NCI-H146 (cell line): ENCODE measurements around the gene GAMT.
"Not testable (repeated sequence)": the region's sequence is repeated elsewhere in the genome, so short reads cannot be mapped to it uniquely, and the experiment has no call there.

Experiments
- DNase-seq: peaks from one replicate; lab custom pipeline; 2025; lab: John Stamatoyannopoulos, UW

GAMT gene

DNA sequence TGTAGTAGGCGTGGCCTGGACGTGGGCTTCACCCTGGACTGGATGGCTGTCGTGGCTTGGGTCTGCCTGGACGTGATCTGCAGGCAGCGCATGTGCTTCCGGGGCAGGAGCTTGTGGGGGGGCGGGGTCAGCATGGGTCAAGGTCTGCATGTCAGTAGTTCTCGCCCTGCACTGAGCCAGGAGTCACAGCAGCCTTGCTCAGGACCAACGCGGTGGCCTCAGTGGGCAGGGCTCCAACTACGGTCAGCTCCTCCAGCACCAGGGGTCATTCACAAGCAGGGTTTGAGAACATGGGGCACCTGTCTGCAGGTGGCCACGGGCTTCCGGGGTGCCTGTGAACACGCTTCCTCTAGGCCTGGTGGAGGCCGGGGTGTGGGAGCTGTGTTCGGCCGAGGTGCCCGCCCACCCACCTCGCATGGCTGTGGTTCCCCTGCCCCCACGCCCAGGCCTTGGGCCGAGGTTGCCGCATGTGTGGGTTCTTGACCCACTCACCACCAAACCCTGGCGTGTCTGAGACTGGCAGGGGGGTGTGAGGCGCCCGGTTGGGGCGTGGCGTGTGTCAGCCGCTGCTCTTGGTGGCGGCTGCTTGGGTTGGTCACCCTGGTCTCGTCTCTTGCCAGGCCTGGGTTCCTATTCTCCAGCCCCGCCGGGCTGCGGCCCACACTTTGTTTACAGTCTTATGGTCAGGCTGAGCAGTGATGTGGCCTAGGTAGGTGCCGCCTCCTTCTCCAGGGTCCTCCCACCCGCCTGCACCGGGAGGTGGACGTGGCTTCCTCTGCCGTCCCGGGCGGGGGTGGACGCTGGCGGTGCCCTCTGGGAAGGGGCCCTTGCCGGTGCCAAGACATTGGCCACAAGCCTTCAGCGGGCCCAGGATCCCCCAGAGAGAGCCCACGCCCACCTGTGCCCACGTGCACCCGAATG lies 32.0 kb upstream of the GAMT start:
- DNase-seq = no peak

DNA sequence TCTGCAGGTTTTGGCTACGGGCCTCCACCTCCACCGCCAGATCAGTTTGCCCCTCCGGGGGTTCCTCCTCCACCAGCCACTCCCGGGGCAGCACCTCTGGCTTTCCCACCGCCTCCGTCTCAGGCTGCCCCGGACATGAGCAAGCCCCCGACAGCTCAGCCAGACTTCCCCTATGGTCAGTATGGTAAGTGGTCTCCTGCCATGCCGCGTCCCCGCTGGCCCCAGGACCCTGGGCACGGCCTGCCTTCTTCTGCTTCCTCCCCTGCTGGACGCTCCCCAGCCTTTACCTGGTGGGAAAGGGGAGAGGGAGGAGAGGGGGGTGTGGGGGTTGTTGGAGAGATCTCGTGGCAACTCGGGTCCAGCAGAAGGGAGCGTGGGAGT lies 31.2 kb upstream of the GAMT start:
- no peak for DNase-seq

DNA sequence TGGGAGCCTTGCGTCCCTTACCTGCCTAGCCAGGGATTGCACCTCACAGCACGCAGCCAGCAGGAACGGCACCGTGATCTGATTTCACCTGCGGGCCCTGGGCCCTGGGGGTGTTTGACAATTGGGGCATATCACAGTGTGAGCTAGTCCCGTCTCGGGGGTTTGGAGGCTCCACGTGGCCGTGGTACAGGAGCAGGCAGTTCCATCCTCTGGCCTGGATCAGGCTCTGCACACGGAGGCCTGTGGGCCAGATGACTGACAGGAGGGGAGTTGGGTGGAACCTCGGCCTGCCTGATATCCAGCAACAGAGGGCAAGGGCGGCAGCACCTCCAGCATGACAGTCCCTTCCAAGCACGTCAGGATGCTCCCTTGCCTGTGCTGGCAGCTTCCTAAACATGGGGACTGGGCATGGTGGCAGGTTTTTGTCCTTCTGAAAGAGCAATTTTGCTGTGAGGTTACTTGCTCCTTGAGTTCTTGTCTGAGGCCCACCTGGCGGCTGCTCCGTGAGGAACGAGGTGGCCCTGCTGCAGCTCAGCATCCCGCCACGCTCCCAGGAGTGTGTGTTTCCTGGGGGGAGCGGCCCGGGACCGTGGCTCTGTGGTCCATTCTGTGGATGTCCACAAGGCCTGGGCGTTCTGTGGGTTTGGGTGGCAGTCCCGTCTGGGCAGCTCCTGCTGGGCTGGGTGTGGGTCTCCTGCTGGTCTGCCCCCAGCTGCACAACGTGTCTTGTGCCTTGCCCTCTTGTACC lies 30.6 kb upstream of the GAMT start:
- no peak for DNase-seq

DNA sequence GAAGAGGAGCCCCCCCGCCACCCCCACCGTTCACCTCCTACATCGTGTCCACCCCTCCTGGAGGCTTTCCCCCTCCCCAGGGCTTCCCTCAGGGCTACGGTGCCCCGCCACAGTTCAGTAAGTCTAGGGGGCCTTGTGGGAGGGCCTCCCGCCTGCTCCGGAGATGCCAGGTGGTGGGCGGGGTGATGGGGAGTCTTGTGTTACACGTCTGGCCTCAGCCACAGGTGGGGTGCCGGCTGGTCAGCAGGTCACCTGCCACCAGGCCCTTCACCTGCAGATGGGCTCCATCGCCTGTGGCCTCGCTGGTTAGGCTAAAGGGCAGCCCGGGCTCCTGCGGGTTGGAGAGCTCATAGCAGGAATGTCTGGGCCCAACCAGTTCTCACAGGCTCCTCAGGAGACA lies 28.9 kb upstream of the GAMT start:
- no peak for DNase-seq

DNA sequence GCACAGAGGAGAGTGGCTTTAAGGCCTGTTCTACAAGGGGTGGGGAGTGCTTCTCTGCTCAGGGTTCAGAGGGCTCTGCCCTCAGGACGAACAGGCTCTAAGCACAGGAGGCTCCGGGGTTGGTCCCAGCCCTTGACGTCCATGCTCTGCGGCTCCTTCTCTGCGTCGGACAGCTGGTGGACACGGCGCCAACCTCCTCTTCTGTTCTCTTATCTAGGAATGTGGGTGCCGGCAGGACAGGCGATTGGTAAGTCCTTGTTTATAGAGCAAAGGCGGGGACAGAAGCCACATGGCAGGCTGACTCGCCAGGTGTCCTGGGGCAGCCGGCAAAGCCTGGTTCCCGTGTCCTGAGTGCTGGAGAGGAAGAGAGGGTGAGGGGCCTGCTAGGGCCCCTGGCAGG lies 28.4 kb upstream of the GAMT start:
- DNase-seq = no peak

DNA sequence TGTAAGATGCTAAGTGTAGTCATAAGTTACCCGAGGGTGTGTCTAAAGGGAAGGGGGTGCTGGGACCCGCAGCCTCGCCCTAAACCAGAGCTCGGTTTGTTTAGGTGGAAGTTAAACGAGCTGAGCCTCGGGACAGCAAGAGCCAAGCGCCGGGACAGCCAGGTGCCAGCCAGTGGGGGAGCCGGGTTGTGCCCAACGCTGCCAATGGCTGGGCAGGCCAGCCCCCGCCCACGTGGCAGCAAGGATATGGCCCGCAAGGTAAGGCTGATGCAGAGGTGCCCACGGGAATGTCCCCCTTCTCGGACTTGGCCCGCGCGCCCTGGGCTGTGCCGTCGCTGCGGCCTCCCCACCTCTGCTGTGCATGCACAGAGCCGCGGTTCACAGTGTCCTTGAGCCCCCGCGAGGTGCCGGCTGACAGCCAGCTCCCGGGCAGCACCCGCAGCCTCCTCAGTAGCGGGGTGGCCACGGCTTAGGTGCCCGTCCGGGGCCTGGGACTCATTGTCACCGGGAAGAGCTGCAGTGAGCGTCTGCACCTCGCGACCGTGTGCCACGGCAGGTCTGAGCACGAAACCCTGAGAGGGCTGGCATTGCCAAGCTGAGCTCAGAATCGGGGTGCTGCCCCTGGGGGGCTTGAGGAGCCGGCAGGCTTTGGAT lies 27.5 kb upstream of the GAMT start:
- DNase-seq = no peak

DNA sequence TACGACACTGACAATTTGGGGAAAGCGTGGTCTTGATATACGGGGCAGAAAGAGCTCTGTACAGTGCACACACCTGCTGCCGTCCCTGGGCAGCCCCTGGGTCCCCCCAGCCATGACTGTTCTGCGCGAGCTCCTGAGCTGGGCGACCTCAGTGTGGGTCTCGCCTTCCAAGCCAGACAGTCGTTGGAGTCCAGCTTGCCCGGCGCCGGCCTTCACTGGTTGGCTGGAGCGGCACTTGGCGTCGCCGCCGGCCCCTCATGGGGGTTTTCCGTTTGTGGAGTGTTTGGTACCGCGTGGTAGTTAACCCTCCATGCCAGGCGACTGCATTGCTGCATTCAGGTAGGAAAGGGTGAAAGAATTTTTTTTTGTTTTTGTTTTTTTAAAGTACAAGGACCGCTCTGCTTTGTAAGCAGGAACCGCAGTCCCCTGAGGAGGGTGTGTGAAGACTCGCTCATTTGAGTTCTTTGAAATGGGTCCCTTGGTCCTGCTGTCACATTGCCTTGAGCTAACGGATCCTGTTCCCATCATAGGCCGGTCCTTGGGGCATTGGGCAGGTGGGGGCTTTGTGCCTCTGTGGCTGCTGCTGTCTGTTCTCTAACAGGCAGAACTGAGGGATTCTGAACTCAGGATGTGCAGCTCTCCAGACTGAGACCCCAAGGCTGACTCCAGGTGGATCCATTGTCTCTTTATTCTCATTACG lies 26.0 kb upstream of the GAMT start:
- DNase-seq = no peak

DNA sequence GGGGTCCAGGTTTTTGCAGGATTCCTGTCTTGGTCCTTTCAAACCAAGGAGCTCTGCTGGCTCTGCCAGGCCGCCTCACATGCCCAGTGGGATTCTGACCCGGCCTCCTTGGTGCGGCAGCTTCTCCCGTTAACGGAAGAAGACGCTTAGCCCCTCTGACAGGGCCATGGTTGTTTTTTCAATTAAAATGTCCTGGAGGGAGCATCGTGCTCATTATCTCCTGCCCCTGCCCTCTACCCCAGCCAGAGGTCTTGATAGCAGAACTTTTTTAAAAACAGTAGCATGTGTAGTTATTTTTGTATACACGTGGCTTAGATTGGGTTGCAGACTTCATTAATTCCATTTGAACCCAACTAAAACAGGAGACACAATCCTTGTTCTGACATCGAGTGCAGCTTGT lies 25.4 kb upstream of the GAMT start:
- DNase-seq = no peak

DNA sequence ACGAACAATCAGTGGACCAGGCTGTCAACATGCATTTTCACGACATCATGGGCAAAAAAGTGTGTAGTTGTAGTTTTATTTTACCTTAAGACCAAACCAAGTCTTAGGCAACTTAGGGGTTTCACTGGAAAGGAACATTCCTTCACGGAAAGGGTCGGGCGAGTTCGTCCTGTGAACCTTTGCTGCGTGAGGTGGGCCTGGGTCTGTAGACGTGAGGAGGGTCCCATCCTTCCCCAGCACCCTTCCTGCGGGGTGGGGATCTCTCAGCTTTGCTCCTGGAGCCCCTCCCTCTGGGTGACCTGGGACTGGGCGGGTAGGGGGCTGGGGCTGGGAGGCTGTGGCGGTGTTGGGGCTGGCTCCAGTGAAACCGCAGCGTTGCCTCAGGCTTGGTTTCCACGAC lies 24.6 kb upstream of the GAMT start:
- DNase-seq = no peak

DNA sequence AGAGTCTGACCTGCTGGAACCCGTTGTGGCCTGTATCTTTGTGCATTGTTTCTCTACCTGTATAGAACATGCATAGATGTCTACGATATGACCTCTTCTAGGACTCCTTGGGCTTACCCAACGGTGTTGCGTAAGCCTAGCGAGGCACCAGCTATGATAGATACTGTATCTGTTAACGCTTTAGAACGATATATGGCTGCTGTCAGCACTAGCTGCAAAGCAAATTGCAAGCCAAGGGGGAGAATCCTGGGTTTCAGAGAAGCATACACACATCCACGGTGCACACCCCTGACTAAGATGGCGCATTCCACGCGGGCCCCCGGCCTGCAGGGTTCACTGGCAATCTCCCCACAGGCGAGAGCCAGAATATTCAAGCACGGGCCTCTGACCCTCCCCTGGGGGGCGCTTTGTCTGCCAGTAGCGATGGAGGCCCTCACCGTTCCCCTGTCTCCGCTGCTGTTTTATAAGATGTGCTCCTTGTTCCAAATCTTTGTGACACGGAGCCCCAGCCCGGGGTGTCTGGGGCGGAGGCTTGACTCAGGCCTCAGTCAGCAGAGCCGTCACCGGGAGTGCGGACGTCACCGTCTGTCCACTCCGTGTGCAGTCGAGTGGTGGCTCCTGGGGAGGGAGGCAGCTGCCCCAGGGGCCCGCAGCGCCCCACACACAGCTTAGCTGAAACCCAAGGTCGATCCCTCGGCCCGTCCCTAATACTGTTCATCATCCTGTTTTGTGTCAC lies 23.9 kb upstream of the GAMT start:
- DNase-seq = no peak

DNA sequence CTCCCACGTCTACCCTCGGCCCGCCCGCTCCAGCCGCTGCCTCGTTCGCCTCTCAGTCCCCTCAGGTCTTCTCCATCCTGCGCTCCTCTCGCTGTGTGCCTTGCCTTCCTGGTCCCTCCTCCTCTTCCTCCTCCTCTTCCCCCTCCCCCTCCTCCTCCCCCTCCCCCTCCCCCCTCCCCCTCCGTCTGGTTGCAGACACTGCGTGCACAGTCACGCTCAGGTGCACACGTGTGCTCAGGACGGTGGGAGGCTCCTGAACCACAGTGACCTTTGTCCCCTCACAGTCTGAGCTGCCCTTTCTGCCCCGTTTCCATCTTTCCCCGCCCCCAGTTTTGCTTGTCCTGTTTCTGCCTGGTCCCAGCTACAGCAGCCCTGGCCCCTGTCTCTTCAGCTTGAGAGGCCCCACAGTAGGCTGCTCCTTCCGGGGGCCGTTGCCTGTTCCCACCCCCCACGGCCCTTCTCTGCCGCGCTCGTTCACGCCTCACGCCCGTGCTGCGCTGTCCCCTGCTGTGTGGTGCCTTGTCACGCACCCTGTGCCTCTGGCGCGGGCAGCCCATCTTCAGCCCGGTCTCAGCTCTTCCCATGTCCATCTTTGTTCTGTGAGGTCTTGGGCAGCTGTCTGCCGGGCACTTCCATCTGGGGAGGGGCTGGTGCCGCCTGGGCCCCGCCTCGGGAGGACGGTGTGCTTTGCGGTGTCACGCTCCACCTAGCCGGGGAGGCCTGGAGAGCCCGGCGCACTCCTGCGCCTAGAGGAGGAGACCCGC lies 23.0 kb upstream of the GAMT start:
- no peak for DNase-seq

DNA sequence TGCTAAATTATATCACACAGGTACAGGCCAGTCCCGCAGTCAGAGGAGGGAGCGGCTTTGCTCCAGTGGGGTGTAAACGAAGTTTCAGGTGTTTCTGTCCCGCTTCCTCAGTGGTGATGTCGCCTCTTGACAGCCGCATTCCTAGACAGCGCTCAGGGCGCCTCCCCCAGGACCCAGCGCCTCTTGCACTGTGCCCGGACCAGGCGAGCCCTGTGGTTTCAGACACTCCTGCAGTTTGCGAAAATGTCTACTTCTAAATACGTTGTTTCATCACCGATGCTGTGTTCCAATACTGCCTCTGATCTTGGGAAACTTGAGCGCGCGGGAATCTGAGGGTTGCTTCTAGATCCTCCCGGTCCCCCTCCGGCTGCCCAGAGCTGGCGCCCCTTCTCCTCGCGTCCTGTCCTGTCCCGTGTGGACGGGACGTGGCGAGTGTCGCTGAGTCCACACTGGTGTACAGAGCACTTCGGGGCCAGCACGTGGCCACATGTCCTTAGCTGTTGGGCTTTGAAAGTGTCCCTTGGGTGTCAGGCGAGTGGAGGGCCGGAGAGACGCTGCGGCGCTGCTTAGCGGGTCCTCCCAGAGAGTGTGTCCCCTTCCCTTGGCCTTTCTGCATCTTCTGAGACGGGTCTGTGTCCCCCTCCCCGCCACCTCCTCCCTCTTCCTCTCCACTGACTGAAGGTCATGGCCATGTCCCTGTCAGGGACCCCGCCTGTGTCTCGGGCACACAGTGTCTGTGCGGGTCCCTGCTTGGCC lies 22.3 kb upstream of the GAMT start:
- no peak for DNase-seq

DNA sequence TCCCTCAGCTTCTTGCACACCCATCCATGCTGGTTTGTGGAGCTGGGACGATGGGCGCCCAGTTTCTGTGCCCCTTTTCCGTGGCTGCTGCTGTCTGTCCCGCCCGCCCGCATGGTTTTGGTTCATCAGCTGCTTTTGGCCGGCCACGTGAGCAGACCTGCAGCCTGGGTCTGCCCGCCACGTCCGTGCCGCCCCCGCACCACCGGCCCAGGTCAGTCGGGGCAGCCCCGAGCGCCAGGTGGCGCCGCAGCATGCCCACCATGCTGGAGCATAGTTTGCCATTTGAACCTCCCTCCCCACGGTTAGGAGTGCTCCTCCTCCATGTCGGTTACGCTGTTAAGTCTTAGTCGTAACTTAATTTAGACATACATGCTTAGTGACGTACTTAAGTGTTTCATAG lies 21.6 kb upstream of the GAMT start:
- no peak for DNase-seq

DNA sequence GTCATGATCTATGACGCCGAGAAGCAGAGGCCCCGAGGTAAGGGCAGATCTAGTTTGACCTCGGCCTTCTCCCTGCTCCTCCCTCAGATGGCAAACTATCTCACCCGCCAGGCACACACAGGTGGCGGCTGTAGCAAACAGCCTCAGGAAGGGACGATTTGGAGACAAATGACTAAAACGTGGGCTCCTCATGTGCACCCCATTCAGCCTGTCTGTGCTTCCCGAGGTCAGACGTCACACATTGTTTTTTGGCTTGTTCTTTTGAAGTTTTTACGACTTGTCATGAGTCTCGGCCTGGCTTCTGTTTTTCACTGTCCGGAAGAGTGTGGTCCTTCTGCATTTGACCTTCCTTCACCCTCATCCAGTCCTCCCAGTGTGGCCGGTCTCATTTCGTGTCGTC lies 21.0 kb upstream of the GAMT start:
- DNase-seq = no peak

DNA sequence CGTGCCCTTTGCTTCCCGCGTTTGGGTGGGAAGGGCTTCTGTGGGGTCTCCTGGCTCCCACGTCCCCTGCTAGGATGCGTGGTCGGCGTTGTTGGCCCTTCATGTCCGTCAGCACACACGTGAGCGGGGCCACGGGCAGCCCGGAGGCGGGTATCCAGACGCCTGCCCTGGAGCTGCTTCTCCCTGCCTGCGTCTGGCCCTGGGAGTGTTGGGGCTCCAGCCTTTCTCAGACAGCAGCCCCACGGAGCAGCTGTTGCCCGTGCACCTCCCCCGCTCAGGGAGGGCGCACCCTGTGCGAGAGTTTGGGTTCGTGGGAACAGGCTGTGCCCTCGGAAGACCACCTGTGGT lies 20.6 kb upstream of the GAMT start:
- no peak for DNase-seq

DNA sequence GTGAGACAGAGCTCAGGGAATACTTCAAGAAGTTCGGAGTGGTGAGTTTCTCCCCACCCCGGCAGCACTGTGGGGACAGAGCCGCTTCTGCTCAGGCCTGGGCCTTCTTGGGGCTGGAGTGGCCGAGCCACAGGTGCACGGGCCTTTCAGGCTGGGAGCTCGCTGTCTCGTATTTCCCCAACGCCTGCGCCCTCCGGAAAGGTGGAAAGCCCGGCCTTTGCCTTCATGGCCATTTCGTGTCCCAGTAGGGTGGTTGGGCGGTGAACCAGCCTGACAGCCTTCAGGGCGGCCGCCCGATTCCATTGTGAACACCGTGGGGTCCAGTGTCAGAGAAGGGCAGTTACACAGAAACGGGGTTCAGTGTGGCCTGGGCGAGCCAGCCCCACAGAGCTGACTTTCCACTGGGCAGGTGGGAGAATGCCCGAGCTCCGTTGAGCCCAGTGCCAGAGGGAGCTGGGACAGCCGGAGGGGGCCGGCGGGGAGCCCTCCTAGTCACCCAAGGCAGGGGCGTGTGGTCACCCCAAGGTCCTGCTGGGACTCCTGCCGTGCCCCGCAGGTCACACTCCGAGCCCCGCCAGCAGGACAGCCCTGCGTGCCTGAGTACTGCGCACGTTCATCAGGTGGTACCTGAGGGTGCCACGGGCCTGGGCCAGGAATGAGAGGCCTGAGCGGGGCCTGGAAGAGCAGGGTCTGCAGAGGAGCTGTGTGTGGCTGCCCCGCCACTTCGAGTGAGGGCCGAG lies 20.0 kb upstream of the GAMT start:
- DNase-seq = no peak

DNA sequence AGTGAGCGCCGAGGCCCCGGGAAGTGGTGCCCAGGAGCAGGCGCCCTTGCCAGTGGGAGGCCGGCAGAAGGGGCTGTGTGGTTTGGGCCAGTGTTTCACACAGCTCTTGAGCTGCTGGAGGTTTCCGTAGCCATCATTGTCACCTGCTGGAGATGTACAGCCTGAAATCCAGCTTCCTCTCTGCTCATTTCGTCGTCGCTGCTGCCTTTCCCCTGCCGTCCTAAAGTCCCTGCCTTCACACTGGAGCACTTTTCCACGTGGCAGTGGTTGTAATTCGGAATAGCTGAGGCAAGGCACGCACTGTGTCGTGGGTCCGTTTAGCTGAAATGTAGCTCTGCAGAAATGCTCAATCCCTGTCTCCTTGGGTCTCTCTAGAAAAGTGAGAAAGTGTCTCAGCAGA lies 19.2 kb upstream of the GAMT start:
- DNase-seq = no peak

DNA sequence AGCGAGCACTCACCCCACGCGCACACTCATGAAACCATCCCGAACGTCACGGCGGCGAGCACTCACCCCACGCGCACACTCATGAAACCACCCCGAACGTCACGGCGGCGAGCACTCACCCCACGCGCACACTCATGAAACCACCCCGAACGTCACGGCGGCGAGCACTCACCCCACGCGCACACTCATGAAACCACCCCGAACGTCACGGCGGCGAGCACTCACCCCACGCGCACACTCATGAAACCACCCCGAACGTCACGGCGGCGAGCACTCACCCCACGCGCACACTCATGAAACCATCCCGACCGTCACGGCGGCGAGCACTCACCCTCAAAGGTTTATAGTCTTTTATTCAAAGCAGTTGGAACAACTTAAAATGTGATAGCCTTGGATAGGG lies 18.7 kb upstream of the GAMT start:
- DNase-seq = not testable (repeated sequence)

DNA sequence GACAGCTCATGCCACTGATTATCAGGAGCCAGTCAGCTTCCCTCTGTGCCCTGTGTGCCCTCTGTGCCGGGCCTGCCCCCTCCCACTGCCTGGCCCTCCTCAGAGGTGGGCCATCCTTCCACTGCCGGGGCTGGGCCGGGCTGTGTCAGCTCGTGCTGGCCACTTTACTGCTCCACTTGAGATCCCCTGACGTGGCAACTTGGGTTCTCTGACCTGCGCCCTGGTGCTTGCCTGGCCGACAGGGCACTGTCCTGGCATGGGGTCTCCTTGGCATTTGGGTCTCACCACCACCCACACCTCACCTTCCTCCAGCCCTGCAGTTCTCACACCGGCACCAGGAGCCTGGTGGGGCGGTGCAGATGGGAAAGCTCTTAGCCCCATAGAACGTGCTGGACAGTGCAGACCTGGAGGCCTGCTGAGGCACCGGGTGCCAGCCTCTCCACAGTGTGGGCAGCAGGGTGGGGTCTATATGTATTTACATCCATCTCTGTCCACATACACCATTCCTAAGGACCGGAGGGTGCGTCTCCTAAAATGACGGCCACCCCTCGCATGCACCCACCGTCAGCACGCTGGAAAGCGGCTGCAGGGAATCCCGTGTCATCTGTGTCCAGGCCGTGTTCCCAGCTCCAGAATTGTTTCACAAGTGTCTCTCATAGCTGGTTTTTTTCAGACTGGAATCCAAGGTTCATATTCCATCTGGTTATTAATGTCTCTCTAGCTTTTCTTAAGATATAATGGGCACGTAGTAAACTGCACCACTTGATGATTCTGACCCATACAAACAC lies 17.8 kb upstream of the GAMT start:
- DNase-seq = no peak
